GM18861 (cell line): ENCODE results near the gene C19orf67.

ENCODE experiments used
- ATAC-seq: cut with Tn5 transposase; IDR thresholded peaks from one replicate; pipeline ENCODE4 v1.9.1; 2021; ENCODE audit not compliant: unreplicated experiment

C19orf67 gene

DNA sequence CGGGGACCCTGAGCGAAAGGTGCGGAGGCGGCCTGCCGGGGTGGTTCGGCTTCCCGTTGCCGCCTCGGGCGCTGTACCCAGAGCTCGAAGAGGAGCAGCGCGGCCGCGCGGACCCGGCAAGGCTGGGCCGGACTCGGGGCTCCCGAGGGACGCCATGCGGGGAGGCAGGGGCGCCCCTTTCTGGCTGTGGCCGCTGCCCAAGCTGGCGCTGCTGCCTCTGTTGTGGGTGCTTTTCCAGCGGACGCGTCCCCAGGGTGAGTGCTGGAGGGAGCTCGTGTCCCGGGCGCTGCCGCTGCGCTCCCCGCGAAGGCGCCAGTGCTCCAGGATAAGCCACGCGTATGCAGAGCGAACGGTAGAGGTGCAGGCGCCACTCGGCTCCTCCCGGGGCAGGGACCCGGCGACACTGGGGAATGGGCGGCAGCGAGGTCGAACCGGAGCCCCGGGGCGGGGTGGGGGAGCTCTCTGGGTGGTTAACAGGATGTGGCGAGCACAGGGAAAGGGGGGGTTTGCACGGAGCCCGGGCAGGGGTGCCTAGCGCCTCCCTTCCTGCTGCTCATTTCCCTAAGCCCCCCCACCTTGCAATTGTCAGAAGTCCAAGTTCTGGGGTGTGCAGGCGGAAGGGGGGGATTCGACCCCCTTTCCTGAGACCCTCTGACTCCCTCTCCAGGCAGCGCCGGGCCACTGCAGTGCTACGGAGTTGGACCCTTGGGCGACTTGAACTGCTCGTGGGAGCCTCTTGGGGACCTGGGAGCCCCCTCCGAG is 53.7 kb downstream of the C19orf67 start, which contains the start of gene IL27RA:
Gene IL27RA (plus strand): TSS at position 44 of the 762 bp plus-strand sequence. CDS start 111 bp downstream, at position 155.
- peak; percentile 52 for ATAC-seq
